CD14-positive monocyte (primary cell): ENCODE data around the gene NDUFS4. TPM values are rescaled to one million over a fixed set of nuclear protein-coding genes. Genes with fewer than 3 reads are reported as not detected.

ENCODE experiments used
- DNase-seq, 3 donors: peaks; one replicate each; pipeline ENCODE4 v3.0.0-alpha.2; 2011 to 2022
- H2AFZ ChIP-seq: 2 replicates; pipeline ENCODE4 v1.6.0; 2012; ENCODE audit warnings: mild to moderate bottlenecking, low read depth, low read length, inconsistent platforms; ENCODE audit not compliant: insufficient read depth, poor library complexity, severe bottlenecking
- H3K27ac ChIP-seq, 2 donors: 1 replicate in 1 of 2; 2 replicates in 1 of 2; pipeline ENCODE4 v1.5.1; 2012 to 2013; ENCODE audit warnings: low read length in 2 of 2, control low read depth in 1 of 2, inconsistent platforms in 1 of 2, low read depth in 1 of 2, mild to moderate bottlenecking in 1 of 2
- H3K27me3 ChIP-seq, 2 donors: one replicate each; pipeline versions ENCODE4 v1.6.0 to v1.6.1; 2011 to 2013; ENCODE audit warnings: low read length in 2 of 2; ENCODE audit not compliant: control insufficient read depth in 2 of 2, insufficient read depth in 2 of 2
- H3K36me3 ChIP-seq, 2 donors: replicated peaks in 1 of 2; 1 replicate in 1 of 2; 2 replicates in 1 of 2; pipeline versions ENCODE4 v1.5.1 to v1.6.1; 2012 to 2013; ENCODE audit warnings: low read length in 2 of 2, control low read depth in 1 of 2, inconsistent platforms in 1 of 2, mild to moderate bottlenecking in 1 of 2; ENCODE audit not compliant: insufficient read depth in 2 of 2, control insufficient read depth in 1 of 2
- H3K4me1 ChIP-seq, 2 donors: 1 replicate in 1 of 2; 2 replicates in 1 of 2; pipeline versions ENCODE4 v1.5.1 to v1.6.1; 2012 to 2013; ENCODE audit warnings: low read length in 2 of 2, control low read depth in 1 of 2, inconsistent platforms in 1 of 2, mild to moderate bottlenecking in 1 of 2, moderate library complexity in 1 of 2; ENCODE audit not compliant: insufficient read depth in 2 of 2, control insufficient read depth in 1 of 2
- H3K4me2 ChIP-seq: replicated peaks from 2 replicates; pipeline ENCODE3; 2012; ENCODE audit warnings: low read length, moderate library complexity, mild to moderate bottlenecking; ENCODE audit not compliant: poor library complexity, severe bottlenecking; ENCODE audit errors: extremely low read depth
- H3K4me3 ChIP-seq, 3 experiments: fragments of 200-600 bp in 1 of 3; sonication (generic) in 1 of 3; replicated peaks in 1 of 3; 1 replicate in 2 of 3; 2 replicates in 1 of 3; pipeline ENCODE4 v1.5.1; 2011 to 2013; ENCODE audit warnings: low read length in 3 of 3, mild to moderate bottlenecking in 3 of 3, control low read depth in 2 of 3, low read depth in 2 of 3, inconsistent platforms in 1 of 3, moderate library complexity in 1 of 3
- H3K79me2 ChIP-seq: 2 replicates; pipeline ENCODE4 v1.6.0; 2012; ENCODE audit warnings: mild to moderate bottlenecking, control low read depth, inconsistent platforms, low read length, moderate library complexity; ENCODE audit not compliant: insufficient read depth
- H3K9ac ChIP-seq: 2 replicates; pipeline ENCODE4 v1.6.0; 2017; ENCODE audit warnings: low read length, mild to moderate bottlenecking; ENCODE audit not compliant: insufficient read depth, poor library complexity, severe bottlenecking
- H3K9me3 ChIP-seq, 2 donors: replicated peaks in 1 of 2; 1 replicate in 1 of 2; 2 replicates in 1 of 2; pipeline versions ENCODE4 v1.5.1 to v1.6.1; 2012 to 2013; ENCODE audit warnings: low read length in 2 of 2, control low read depth in 1 of 2; ENCODE audit not compliant: control insufficient read depth in 1 of 2, insufficient read depth in 1 of 2
- H4K20me1 ChIP-seq: 2 replicates; pipeline ENCODE4 v1.6.0; 2012; ENCODE audit warnings: mild to moderate bottlenecking, low read length, control low read depth, moderate library complexity; ENCODE audit not compliant: insufficient read depth
- H3K27ac Mint-ChIP-seq, 7 donors: one replicate each; pipeline ENCODE4 v1.8.0; 2020; ENCODE audit warnings: mild to moderate bottlenecking in 7 of 7, mixed read lengths in 7 of 7, moderate library complexity in 6 of 7, inconsistent platforms in 2 of 7
- H3K27me3 Mint-ChIP-seq, 3 donors: one replicate each; pipeline ENCODE4 v1.8.0; 2021 to 2022; ENCODE audit warnings: low read depth in 3 of 3, mild to moderate bottlenecking in 3 of 3, mixed read lengths in 3 of 3, moderate library complexity in 3 of 3, inconsistent platforms in 1 of 3
- H3K36me3 Mint-ChIP-seq, 2 donors: one replicate each; pipeline ENCODE4 v1.8.0; 2020; ENCODE audit warnings: mixed read lengths in 2 of 2, inconsistent platforms in 1 of 2, mild to moderate bottlenecking in 1 of 2
- H3K4me1 Mint-ChIP-seq: one replicate; pipeline ENCODE4 v1.8.0; 2020; ENCODE audit warnings: mild to moderate bottlenecking, mixed read lengths
- H3K4me3 Mint-ChIP-seq, 2 donors: one replicate each; pipeline ENCODE4 v1.8.0; 2020; ENCODE audit warnings: mild to moderate bottlenecking in 2 of 2, mixed read lengths in 2 of 2, moderate library complexity in 1 of 2
- H3K9me3 Mint-ChIP-seq, 7 donors: one replicate each; pipeline ENCODE4 v1.8.0; 2020 to 2022; ENCODE audit warnings: mixed read lengths in 7 of 7, mild to moderate bottlenecking in 6 of 7, moderate library complexity in 6 of 7, inconsistent platforms in 2 of 7
- WGBS: methylation state at CpG from one replicate; pipeline ENCODE4 v1.1.5; 2013; ENCODE audit warnings: missing lambda C conversion rate; ENCODE audit not compliant: insufficient coverage; 5-methylcytosine and 5-hydroxymethylcytosine counted together
- intact Hi-C, 2 donors: fragments of 100-400 bp; cut with micrococcal nuclease; formaldehyde crosslinking; loops; one replicate each; pipeline versions ENCODE4 v1.15.0 to v1.15.1; 2023
- polyA plus RNA-seq, 3 donors: library from polyadenylated mRNA; depleted of rRNA in 1 of 3; unstranded in 2 of 3; stranded (reverse) in 1 of 3; fragments of 300-500 nt in 2 of 3; fragments of >200 nt in 1 of 3; fragmentation: Illumina TruSeq in 2 of 3; gene quantifications; 1 replicate in 2 of 3; 2 replicates in 1 of 3; pipeline ENCODE4 v1.2.3, GENCODE V29; 2012 to 2021
- TF ChIP-seq, protein P1 (sequence below): fragments of 200-600 bp; IDR thresholded peaks from one replicate; pipeline ENCODE4 v1.8.0; 2022; ENCODE audit warnings: antibody characterized with exemption, mild to moderate bottlenecking

The NDUFS4 gene
- polyA plus RNA-seq, 3 donors: 42.5 to 118 (median 111) TPM

DNA sequence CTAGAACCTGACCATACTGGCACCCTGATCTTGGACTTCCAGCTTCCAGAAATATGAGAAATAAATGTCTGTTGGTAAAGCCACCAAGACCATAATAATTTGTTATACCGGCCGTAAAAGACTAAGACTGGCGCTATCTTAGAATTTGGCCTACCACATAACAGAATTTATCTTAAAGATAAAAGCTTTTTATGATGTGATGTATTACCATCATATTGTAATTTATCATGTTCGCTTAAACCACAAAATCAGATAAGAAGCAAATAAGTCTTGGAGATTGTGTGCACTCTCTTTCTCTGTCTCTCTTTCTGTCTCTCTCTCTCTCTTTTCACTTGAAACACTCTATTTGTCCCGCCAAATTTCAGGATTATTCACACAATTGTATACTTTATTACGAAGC lies 44.5 kb upstream of the NDUFS4 start:
- Mint-ChIP-seq H3K27ac (no peak overlapping the region), H3K4me3 (no peak overlapping the region)

GRCh38 chr5:53520813-53521212 lies 39.6 kb upstream of the NDUFS4 start:
- Mint-ChIP-seq H3K4me1 (no peaks in the 10 kb centered on the region), H3K4me3 (no peak overlapping the region), H3K9me3 (peaks cover 0 to 7% (median 4%) of the 10 kb centered on the region in 7 donors), H3K36me3 (no peaks in the 10 kb centered on the region), H3K27ac (no peak overlapping the region), H3K27me3 (peaks cover 0 to 2% (median 1%) of the 10 kb centered on the region in 3 donors)
- DNase-seq: no peak
- Histone ChIP-seq H3K4me1 (no peaks in the 10 kb centered on the region), H3K79me2 (no peaks in the 10 kb centered on the region), H3K36me3 (no peaks in the 10 kb centered on the region), H3K9me3 (no peaks in the 10 kb centered on the region), H2AFZ (no peak overlapping the region), H3K27ac (no peak overlapping the region), H3K4me3 (no peak overlapping the region), H3K27me3 (no peaks in the 10 kb centered on the region), H3K9ac (no peak overlapping the region), H4K20me1 (no peaks in the 10 kb centered on the region), H3K4me2 (no peak overlapping the region)
- TF ChIP-seq, protein P1, sequence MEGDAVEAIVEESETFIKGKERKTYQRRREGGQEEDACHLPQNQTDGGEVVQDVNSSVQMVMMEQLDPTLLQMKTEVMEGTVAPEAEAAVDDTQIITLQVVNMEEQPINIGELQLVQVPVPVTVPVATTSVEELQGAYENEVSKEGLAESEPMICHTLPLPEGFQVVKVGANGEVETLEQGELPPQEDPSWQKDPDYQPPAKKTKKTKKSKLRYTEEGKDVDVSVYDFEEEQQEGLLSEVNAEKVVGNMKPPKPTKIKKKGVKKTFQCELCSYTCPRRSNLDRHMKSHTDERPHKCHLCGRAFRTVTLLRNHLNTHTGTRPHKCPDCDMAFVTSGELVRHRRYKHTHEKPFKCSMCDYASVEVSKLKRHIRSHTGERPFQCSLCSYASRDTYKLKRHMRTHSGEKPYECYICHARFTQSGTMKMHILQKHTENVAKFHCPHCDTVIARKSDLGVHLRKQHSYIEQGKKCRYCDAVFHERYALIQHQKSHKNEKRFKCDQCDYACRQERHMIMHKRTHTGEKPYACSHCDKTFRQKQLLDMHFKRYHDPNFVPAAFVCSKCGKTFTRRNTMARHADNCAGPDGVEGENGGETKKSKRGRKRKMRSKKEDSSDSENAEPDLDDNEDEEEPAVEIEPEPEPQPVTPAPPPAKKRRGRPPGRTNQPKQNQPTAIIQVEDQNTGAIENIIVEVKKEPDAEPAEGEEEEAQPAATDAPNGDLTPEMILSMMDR: no peak
- intact Hi-C loops: no loop called here

More for the DNA sequence above, 44.5 kb upstream of the NDUFS4 start:
- no peak overlapping the region for H3K4me3 ChIP-seq
- H3K27me3 ChIP-seq: no peaks in the 10 kb centered on the region
- no peak overlapping the region for H3K9ac ChIP-seq
- no peak overlapping the region for H3K4me2 ChIP-seq
- Mint-ChIP-seq H3K9me3 (peaks cover 5 to 14% (median 8%) of the 10 kb centered on the region in 7 donors), H3K27me3 (peaks cover 0 to 5% (median 0%) of the 10 kb centered on the region in 3 donors), H3K4me1 (no peaks in the 10 kb centered on the region), H3K36me3 (no peaks in the 10 kb centered on the region)
- no peaks in the 10 kb centered on the region for H4K20me1 ChIP-seq
- no peak for DNase-seq
- no peak overlapping the region for H3K27ac ChIP-seq
- H2AFZ ChIP-seq: no peak overlapping the region
- H3K4me1 ChIP-seq: no peaks in the 10 kb centered on the region
- H3K36me3 ChIP-seq: no peaks in the 10 kb centered on the region
- H3K9me3 ChIP-seq: peaks cover 0 to 10% of the 10 kb centered on the region in 2 donors
- intact Hi-C loops: no loop called here
- H3K79me2 ChIP-seq: no peaks in the 10 kb centered on the region
- WGBS: no CpG with 5 or more reads among the region's 6 CpGs
- TF ChIP-seq, protein P1: no peak
